ENCODE results near the gene DYRK1A.
A peak's percentile ranks its signal among the peaks of the same experiment; 100 is the strongest.

DYRK1A gene

DNA sequence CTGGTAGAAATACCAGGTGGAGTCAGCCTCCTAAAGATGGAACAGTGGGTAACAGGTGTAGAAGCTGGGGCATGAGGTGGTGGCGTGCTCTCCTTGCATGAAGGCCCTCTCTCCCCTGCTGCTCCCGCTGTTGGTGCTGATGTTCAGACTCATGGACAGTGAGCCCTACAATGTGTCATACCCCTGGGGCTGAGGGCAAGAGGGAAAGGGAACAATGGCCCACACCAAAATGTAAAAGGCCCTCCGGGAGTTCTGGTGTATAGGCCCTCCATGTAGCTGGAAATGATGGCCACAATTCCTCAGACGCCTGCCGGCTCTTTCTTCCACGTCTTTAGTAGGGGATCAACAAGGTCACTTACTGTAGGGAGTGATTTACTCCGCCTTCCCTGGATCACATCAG, 194.9 kb downstream of the DYRK1A start:
- DNase-seq (ENCODE audit: low read depth), result no peak
- TF ChIP-seq, protein P1, sequence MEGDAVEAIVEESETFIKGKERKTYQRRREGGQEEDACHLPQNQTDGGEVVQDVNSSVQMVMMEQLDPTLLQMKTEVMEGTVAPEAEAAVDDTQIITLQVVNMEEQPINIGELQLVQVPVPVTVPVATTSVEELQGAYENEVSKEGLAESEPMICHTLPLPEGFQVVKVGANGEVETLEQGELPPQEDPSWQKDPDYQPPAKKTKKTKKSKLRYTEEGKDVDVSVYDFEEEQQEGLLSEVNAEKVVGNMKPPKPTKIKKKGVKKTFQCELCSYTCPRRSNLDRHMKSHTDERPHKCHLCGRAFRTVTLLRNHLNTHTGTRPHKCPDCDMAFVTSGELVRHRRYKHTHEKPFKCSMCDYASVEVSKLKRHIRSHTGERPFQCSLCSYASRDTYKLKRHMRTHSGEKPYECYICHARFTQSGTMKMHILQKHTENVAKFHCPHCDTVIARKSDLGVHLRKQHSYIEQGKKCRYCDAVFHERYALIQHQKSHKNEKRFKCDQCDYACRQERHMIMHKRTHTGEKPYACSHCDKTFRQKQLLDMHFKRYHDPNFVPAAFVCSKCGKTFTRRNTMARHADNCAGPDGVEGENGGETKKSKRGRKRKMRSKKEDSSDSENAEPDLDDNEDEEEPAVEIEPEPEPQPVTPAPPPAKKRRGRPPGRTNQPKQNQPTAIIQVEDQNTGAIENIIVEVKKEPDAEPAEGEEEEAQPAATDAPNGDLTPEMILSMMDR (IDR thresholded peaks at IDR 0.05; ENCODE audit: insufficient read depth, low read depth, low read length, missing control alignments), result no peak
- no peak overlapping the region for H3K4me3 ChIP-seq (ENCODE audit: low read depth, low read length)

DNA sequence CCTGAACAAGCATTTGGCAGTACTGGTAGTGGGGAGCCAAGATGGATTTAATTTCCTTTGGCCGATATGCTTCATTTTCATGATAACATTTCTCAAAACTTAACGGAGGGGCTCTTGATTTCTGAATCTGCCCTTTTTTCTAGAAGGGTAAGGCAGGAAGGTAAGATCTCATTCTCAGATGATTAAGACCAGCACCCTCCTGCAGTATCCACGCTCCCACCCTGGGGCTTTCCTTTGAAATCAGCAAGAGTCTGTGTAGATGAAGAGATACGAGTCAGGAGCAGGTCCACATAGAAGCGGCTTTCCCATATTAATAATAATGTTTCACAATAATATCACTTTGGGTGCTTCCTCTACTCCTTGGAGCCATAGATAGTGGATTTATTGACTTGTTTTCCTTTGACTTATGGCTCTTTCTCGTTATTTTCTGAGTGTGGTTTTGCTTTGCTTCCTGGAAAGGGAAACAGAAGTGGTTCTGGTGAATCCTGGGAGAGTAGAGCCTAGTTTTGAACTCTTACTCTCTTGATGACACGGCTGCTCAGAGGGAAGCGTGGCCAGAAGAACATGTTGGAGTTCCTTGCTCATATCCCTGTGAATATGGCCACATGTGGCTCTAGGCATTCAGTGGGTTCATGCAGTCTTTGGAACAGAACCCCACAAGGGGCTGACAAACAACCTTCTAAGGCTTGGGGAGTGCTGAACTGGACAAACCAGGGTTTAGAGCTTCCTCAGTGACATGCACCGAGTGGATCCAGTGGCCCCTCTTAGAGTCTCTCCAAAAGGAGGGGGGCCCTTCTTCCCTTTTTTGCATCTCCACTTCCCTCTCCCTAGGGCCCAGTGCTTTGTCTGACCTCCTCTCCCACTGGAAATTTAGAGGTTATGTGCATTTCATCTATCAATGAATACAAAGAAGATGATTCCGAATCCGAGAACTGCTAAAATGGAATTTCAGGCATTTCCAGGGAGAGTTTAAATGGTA, 195.7 kb downstream of the DYRK1A start:
- TF ChIP-seq, protein P1 (IDR thresholded peaks at IDR 0.05; ENCODE audit: insufficient read depth, low read depth, low read length, missing control alignments), result no peak
- no peak for DNase-seq (ENCODE audit: low read depth)
- H3K4me3 ChIP-seq (ENCODE audit: low read depth, low read length), result no peak overlapping the region

DNA sequence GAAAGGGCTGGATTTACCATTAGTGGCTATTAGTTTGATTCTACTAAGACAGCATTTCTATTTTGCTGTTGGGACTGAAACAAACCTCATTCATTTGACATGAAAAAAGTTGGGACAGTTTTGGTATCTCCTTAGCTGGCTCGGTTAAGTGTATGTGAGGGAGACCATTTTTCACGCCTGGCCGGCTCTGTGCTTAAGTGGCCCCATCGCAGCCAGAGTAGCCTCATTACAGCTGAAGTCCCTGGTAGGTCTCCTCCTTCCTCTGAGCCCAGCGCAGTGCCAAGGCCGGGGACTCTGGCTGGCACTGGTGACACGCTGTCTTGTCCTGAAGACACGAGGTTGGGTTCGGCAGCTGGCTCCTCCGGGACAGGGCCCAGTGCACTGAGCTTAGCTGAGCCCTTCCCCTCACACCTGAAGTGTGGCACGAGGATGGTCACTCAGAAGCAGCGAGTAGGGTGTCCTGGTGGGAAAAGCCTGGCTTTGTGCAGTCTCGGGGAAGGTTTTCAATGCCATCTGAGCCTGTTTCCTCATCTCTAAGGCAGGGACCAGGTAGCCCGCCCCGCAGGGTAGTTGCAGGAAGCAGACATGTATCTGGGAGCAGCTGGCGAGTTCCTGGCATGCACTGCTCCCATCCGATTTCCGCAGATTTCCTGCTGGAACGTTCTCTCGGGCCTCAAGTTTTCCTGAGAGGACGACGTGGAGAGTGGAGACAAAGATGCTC, 196.5 kb downstream of the DYRK1A start:
- peak overlapping the region; percentile 72 for H3K4me3 ChIP-seq (ENCODE audit: low read depth, low read length)
- DNase-seq (ENCODE audit: low read depth), result peak; percentile 5
- TF ChIP-seq, protein P1 (IDR thresholded peaks at IDR 0.05; ENCODE audit: insufficient read depth, low read depth, low read length, missing control alignments), result no peak

DNA sequence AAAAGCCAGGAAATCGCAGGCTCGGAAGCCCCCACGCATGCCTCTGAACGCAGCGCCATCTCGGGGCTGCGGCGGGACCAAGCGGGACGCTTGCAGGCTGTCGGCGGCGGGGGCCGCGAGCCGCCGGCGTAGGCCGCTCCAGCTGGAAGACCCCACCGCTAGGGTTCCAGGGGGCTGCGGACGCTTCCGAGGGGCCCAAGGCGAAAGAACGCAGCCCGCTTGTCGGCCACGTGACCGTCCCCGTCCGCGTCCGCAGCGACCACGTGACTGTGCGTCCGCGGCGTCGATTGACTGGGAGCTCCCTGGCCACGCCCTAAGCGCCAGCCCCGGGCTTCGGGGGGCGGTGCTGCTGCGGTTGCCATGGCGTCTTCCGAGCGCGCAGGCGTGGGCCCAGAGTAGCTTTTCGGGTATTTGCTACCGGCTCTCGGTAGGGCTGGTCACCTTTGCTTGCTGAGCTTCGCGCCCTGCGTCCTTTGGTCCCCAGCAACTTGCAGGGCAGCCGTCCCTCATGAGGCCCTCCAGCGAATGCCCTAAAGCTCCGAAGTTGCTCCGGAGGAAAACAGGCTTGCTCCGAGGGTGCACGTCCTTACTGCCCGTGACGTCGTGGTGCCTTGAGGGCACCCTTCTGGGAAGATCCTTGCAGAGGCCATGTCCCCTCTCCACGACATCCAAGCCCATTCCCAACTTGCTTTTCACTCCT, 197.2 kb downstream of the DYRK1A start:
- peak overlapping the region; percentile 72 for H3K4me3 ChIP-seq (ENCODE audit: low read depth, low read length)
- DNase-seq (ENCODE audit: low read depth), result peak; percentile 97
- TF ChIP-seq, protein P1 (IDR thresholded peaks at IDR 0.05; ENCODE audit: insufficient read depth, low read depth, low read length, missing control alignments), result peak; percentile 42

DNA sequence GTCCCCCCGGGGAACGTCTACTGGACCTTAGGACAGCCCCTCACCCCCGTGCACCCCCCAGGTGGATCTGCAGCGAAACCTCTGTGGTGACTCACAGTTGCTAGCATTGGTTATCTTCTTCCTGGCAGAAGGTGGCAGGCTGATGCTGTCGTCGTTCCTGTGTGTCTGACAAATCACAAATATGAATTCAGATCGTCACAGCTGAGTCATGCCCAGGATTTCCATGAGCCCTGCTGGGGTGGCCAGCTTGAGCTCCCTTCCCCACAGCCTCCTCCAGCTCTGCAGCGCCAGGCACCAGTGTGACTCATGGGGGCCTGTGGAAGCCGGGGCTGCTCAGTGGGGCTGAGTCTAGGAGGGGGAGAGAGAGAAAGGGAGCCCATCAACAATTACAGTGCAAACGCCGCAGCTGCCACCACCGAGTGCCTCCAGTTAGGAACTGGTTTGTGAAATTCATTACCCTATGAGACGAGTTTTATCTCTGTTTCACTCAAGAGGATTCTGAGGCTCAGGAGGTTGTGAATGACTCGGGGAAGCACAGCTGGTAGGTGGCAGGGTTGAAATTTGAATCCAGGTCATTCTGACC, 197.9 kb downstream of the DYRK1A start:
- H3K4me3 ChIP-seq (ENCODE audit: low read depth, low read length), result peak overlapping the region; percentile 72
- peak; percentile 76 for DNase-seq (ENCODE audit: low read depth)
- TF ChIP-seq, protein P1 (IDR thresholded peaks at IDR 0.05; ENCODE audit: insufficient read depth, low read depth, low read length, missing control alignments), result no peak

DNA sequence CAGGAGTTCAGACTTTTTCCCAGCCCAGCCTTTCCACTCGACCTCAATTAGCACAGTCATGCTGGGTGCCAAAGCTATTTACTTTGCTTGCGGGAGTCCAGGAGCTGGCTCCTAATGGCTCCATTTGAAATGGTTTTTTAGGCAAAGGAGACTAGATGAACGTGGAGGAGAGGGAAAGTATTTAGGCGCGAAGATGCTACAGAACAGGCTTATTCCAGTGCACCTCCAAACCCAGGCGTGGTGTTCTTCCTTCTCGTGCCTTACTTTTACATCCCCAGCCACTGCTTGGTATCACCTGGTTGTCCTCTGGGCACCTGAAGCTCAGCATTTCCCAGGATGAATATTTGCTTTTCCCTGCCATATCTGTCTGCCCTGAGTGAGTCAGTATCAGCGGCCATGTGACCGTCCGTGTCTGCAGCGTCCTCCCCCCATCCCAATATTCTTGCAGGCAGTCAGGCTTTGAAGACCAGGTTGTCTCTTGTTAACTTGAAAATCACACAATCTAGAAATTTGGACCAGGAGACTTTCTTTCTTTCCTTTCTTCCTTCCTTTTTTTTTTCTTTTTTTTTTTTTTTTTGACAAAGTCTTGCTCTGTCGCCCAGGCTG, 198.5 kb downstream of the DYRK1A start:
- TF ChIP-seq, protein P1 (IDR thresholded peaks at IDR 0.05; ENCODE audit: insufficient read depth, low read depth, low read length, missing control alignments), result no peak
- no peak for DNase-seq (ENCODE audit: low read depth)
- H3K4me3 ChIP-seq (ENCODE audit: low read depth, low read length), result no peak overlapping the region

All from GM12865 (cell line).